Measurements from ENCODE around the gene VWC2.

Gene VWC2

DNA sequence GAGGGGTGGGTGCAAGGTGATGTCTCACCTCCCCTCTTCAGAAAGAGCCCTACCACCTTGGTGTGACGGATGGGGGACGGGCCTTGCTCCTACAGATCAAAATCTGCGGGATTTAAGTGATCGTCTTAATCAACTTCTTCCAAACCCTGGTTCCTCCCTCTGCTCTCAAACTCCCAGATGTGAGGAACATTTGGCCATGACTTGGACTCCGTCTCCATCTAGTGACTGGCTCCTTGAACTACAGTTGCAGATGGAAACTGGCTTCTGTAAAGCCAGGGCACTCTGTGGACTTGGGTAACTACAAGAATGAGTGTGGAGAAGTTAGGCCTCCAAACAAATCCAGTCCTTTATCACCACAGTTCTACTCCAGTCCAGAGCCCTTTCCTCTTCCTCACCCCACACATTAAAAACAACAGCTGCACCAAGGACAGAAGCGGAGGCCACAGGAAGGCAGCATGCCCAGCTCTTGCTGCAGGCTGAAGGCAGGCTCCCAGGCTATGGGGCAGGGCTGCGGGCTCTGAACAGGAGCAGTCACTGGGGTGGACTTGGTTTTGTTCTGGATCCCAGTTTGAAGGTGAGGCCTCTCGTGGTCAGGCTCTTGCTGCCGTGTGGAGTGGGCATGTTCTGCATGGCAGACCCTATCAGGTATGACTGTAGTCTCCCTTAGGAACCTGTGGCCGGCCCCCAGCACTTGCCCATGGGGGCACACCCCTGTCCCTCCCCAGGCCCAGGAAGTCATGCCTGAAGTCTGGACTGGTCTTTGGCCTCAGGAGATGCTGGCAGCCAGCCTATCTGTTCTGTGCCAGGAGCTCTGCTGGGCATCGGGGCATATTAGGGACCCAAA lies 79.4 kb downstream of the VWC2 start:
- peak; percentile 20 to 56 for DNase-seq

GRCh38 chr7:49855281-49855980 lies 82.0 kb downstream of the VWC2 start:
- no peak for DNase-seq

- no peak for DNase-seq
Measured at GRCh38 chr7:49860293-49860692, 86.9 kb downstream of the VWC2 start.

GRCh38 chr7:49866076-49866735 lies 92.8 kb downstream of the VWC2 start:
- DNase-seq = no peak

DNA sequence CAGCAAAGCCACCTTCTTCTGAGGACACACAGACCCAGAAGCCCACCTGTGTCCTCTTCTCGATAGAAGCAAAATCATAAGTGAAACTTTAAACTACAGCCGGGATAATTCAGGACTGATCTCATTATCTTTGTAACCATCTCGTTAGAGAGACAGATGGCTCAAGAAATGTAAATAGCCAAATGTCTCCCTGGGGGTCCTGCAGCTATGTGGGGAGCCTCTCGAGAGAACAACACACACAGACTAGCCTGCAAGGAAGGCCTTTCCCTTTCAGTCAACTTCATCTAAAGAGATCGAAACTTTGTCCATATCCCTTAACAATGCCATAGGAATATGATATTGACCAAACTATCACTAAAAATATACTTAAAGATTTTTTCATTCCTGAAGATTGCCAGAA lies 93.5 kb downstream of the VWC2 start:
- DNase-seq = no peak

- no peak for DNase-seq
Measured at GRCh38 chr7:49873420-49873819, 100.0 kb downstream of the VWC2 start.

DNA sequence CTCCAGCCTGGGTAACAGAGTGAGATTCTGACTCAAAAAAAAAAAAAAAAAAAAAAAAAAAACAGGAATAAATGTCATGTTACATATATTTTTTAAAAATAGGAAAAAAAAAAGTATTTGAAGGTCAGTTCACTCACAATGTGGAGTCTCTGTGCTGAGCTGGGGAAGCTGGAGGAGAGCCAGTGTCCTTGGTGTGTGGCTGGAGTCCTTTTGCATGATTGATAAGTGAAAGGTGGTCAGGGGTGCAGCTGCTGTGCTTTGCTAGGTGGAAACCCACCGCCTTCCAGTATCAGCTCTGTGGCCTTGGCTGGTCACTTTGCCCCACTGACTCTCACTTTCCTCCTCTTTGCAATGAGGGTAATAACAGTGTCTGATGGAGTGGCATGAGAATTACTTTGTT lies 101.9 kb downstream of the VWC2 start:
- no peak for DNase-seq

GRCh38 chr7:49876202-49876601 lies 102.8 kb downstream of the VWC2 start:
- no peak for DNase-seq

DNA sequence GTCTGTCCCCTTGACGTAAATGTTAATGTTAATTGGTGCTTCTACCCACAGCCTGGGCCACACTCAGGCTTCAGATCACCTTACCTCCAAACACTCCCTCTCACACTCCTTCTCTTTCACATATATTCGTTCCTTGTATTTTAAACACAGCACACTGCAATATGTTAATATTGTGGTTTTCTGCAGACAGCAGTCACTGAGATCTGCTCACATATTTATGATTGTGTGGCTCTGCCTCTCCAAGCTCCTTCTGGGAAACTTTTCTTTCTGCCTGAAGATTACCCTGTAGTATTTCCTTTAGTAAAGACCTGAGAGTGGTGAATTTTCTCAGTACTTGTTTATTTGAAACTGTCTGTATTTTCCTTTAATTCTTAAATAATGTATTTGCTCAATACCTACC lies 104.7 kb downstream of the VWC2 start:
- no peak for DNase-seq

DNA sequence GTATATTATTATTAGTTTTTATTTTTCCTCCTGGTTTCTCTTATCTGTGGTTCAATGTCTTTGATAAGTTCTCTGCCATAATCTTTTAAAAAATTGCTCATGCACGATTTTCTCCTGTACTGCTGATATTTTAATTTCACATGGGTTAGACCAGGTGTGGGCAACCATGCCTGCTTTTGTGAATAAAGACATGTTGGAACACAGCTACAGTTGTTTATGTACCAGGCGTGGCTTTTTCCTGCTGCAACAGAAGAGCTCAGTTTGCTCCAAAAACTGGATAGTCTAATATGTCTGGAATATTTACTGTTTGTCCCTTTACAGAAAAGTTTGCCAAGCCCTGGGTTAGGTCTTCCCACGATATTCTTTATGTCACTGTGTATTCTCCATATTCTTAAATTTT lies 105.2 kb downstream of the VWC2 start:
- DNase-seq = no peak

DNA sequence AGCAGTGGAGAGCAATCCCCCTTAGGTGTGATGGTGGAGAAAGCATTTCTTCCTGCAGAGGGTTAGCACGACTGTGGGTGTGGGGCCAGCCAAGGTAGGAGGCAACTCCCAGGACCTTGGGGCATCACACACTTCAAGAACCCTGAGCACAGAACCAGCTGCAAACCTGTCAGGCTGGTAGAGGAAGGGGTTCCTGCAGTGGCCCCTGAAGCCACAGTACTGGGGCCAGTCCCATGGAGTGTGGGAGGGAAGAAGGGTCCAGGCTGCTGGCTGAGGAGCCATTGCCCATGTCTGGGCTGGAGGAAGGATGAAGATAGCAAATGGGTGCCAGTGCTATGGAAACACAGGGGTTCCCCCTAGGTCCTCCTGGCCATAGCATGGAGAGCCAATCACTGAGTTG lies 110.5 kb downstream of the VWC2 start:
- no peak for DNase-seq

GRCh38 chr7:49885593-49886285 lies 112.3 kb downstream of the VWC2 start:
- DNase-seq = no peak

DNA sequence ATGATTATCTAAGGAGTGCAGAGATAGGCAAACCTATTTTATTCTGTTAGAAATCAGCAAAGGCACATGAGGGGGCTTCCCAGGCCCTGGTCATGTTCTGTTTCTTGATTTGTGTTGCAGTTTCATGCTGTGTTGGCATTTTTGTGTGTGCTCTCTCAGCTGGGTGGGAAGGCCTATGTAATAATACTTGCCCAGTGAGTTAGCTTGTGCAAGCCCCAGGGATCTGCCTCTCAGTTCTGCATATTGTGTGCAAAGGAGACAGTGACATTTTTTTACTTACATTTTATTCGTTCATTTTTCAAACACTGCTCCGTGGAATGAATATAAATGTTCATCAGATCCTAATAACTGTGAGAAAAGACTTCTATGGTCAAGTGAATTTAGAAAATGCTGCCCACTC lies 119.0 kb downstream of the VWC2 start:
- no peak for DNase-seq

DNA sequence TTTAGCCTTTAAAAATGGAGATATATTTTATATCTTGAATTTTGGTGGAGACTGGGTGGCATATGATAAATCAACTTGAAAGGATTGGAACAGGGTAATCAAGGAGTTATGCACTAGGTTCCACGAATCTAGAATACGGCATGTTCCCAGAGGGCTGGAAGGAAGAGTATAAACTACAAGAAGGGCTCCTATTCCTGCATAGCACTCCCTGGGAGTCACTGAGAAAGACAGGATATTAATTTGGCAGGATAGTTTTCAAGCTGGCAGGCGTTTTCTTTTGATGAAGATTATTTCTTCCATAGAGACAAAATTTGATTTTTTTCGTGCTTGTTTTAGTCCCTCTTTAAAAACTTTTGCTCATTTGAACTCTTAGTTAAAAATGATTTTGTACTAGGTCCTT lies 119.7 kb downstream of the VWC2 start:
- DNase-seq = no peak

GRCh38 chr7:49894543-49894942 lies 121.1 kb downstream of the VWC2 start:
- no peak for DNase-seq

GRCh38 chr7:49911909-49912308 lies 138.5 kb downstream of the VWC2 start:
- no peak for DNase-seq

DNA sequence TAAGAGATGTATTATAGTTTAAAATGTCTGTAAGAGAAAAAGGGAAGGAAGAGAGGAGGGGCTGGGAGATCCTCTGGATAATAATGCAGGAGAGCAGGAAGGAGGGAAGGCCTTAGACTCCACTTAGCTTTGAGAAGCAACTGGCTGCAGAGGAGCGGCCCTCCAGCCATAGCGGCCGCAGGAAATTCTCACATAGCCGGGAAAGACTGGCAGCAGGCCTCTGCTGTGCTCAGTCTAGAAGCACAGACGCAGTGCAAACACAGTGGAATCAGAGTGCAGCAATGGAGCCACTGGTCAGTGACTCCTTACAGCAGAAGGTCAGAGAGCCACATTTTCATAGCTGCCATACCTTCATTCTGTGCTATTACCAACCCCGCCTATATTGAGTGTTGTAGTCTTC lies 153.3 kb downstream of the VWC2 start:
- no peak for DNase-seq

DNA sequence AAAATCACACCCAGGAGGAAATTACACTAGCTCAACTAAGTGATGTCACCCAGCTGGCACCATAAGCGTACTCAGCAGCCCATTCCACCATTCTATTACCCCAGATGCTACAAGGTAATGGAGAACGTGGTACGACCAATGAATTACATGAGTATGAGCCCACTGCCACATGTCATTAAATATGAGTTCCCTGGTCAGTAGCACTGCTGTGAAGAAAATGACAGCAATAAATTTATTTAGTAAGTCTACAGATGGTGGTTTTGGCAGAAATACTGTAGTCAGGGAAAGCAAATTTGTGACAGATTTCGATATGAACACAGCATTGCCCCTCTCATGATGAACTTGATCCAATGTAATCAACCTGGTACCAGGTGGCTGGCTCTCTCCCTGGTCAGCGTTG lies 154.2 kb downstream of the VWC2 start:
- DNase-seq = no peak

GRCh38 chr7:49928787-49929186 lies 155.3 kb downstream of the VWC2 start:
- DNase-seq = no peak

DNA sequence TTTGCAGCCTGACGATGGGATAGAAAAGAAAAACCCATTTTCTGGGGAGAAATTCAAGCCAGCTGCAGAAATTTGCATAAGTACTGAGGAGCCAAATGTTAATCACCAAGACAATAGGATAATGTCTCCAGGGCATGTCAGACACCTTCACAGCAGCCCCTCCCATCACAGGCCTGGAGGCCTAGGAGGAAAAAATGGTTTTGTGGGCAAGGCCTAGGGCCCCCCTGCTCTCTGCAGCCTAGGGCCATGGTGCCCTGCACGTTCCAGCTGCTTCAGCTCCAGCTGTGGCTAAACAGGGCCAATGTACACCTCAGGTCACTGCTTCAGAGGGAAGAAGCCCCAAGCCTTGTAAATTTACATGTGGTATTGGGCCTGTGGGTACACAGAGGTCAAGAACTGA lies 158.2 kb downstream of the VWC2 start:
- DNase-seq = no peak

GRCh38 chr7:49937608-49938007 lies 164.2 kb downstream of the VWC2 start:
- DNase-seq = no peak

Data from inflammatory macrophage treated with lipopolysaccharide for 1 hour (primary cell).